HepG2 (cell line): ENCODE results near the gene TOM1L1.

Source experiments
- BRF2 ChIP-seq: sonication (generic); formaldehyde crosslinking; IDR thresholded peaks from 2 replicates; pipeline ENCODE4 v1.8.1; 2022; ENCODE audit warnings: mild to moderate bottlenecking, missing genetic modification reagents
- CBX5 ChIP-seq: sonication (generic); formaldehyde crosslinking; IDR thresholded peaks from 2 replicates; pipeline ENCODE4 v1.4.0; 2020; ENCODE audit warnings: missing genetic modification reagents, borderline replicate concordance
- CC2D1A ChIP-seq: sonication (generic); formaldehyde crosslinking; IDR thresholded peaks from 2 replicates; pipeline ENCODE4 v1.8.1; 2023; ENCODE audit warnings: mild to moderate bottlenecking, missing genetic modification reagents
- FOXO4 ChIP-seq: sonication (generic); formaldehyde crosslinking; conservative IDR thresholded peaks from 2 replicates; pipeline ENCODE4 v1.8.1; 2023; ENCODE audit warnings: missing genetic modification reagents
- HDAC2 ChIP-seq: sonication (generic); formaldehyde crosslinking; IDR thresholded peaks from 2 replicates; pipeline ENCODE4 v1.4.0; 2020; ENCODE audit warnings: missing genetic modification reagents
- ONECUT2 ChIP-seq: sonication (generic); formaldehyde crosslinking; IDR thresholded peaks from 2 replicates; pipeline ENCODE4 v1.4.0; 2020; ENCODE audit warnings: missing genetic modification reagents
- POLR2AphosphoS5 ChIP-seq: IDR thresholded peaks from 2 replicates; pipeline ENCODE4 v1.6.1; 2012; ENCODE audit warnings: low read depth, low read length
- TCF12 ChIP-seq, 2 experiments: fragments of 450-650 bp in 1 of 2; sonication (generic) in 1 of 2; formaldehyde crosslinking in 1 of 2; IDR thresholded peaks; 2 replicates each; pipeline versions ENCODE4 v1.6.1 to v1.8.0; 2017 to 2022; ENCODE audit warnings: antibody characterized with exemption in 1 of 2, mild to moderate bottlenecking in 1 of 2, missing genetic modification reagents in 1 of 2, moderate library complexity in 1 of 2
- THAP11 ChIP-seq: IDR thresholded peaks from 2 replicates; pipeline ENCODE4 v1.6.1; 2016; ENCODE audit warnings: missing biosample characterization, missing genetic modification reagents
- ZNF766 ChIP-seq: sonication (generic); formaldehyde crosslinking; IDR thresholded peaks from 2 replicates; pipeline ENCODE4 v1.5.0; 2020; ENCODE audit warnings: missing genetic modification reagents, borderline replicate concordance

GRCh38 chr17:54996441-54996840 lies 95.8 kb downstream of the TOM1L1 start:
- TF ChIP-seq HDAC2 (CRISPR knock-in tag) (no peak), FOXO4 (CRISPR knock-in tag) (no peak), BRF2 (CRISPR knock-in tag) (no peak), ONECUT2 (CRISPR knock-in tag) (no peak), THAP11 (CRISPR knock-in tag) (no peak), TCF12 (IDR thresholded peaks at IDR 0.05) (no peak), TCF12 (CRISPR knock-in tag; IDR thresholded peaks at IDR 0.05) (no peak), ZNF766 (CRISPR knock-in tag) (no peak), CC2D1A (CRISPR knock-in tag) (no peak), POLR2AphosphoS5 (no peak), CBX5 (CRISPR knock-in tag) (no peak)
